GM18505 (cell line): ENCODE results near the gene PCSK6.
"Not testable (repeated sequence)": the region's sequence is repeated elsewhere in the genome, so short reads cannot be mapped to it uniquely, and the experiment has no call there.

Source experiments
- ATAC-seq: cut with Tn5 transposase; IDR thresholded peaks from one replicate; pipeline ENCODE4 v1.9.1; 2021; ENCODE audit not compliant: unreplicated experiment
- POLR2A ChIP-seq: IDR thresholded peaks from 4 replicates; pipeline ENCODE4 v1.6.1; 2011; ENCODE audit warnings: borderline replicate concordance; ENCODE audit not compliant: insufficient read depth, insufficient read length; ENCODE audit errors: extremely low read depth

Gene PCSK6

GRCh38 chr15:101413239-101413638 lies 76.3 kb downstream of the PCSK6 start:
- no peak for ATAC-seq
- TF ChIP-seq POLR2A, result no peak

- TF ChIP-seq POLR2A, result no peak
- ATAC-seq, result no peak
Measured at GRCh38 chr15:101411581-101411980, 77.9 kb downstream of the PCSK6 start.

GRCh38 chr15:101411085-101411484 lies 78.4 kb downstream of the PCSK6 start:
- no peak for TF ChIP-seq POLR2A
- no peak for ATAC-seq

- no peak for TF ChIP-seq POLR2A
- no peak for ATAC-seq
Measured at GRCh38 chr15:101410612-101411011, 78.9 kb downstream of the PCSK6 start.

GRCh38 chr15:101409621-101410020 lies 79.9 kb downstream of the PCSK6 start:
- no peak for TF ChIP-seq POLR2A
- no peak for ATAC-seq

- ATAC-seq, result no peak
- TF ChIP-seq POLR2A, result no peak
Measured at GRCh38 chr15:101407966-101408775, 81.3 kb downstream of the PCSK6 start.

- TF ChIP-seq POLR2A, result no peak
- peak; percentile 96 for ATAC-seq
Measured at GRCh38 chr15:101407439-101407838, 82.1 kb downstream of the PCSK6 start.

- ATAC-seq, result no peak
- TF ChIP-seq POLR2A, result no peak
Measured at GRCh38 chr15:101406526-101407195, 82.8 kb downstream of the PCSK6 start.

- ATAC-seq, result no peak
- TF ChIP-seq POLR2A, result no peak
Measured at GRCh38 chr15:101406036-101406435, 83.5 kb downstream of the PCSK6 start.

- TF ChIP-seq POLR2A, result no peak
- ATAC-seq, result no peak
Measured at GRCh38 chr15:101404245-101404644, 85.3 kb downstream of the PCSK6 start.

GRCh38 chr15:101402883-101403282 lies 86.6 kb downstream of the PCSK6 start:
- not testable (repeated sequence) for ATAC-seq

GRCh38 chr15:101401286-101401685 lies 88.2 kb downstream of the PCSK6 start:
- ATAC-seq, result no peak
- no peak for TF ChIP-seq POLR2A

GRCh38 chr15:101399431-101399830 lies 90.1 kb downstream of the PCSK6 start:
- ATAC-seq, result no peak
- no peak for TF ChIP-seq POLR2A

GRCh38 chr15:101398247-101398646 lies 91.3 kb downstream of the PCSK6 start:
- ATAC-seq, result no peak
- no peak for TF ChIP-seq POLR2A
